Endometrial microvascular endothelial cells (primary cell): Measurements from ENCODE around the gene MAP9. TPM values are rescaled to one million over a fixed set of nuclear protein-coding genes. Genes with fewer than 3 reads are reported as not detected.
"Not testable (repeated sequence)": the region's sequence is repeated elsewhere in the genome, so short reads cannot be mapped to it uniquely, and the experiment has no call there.

ENCODE experiments used
- in situ Hi-C: cut with HindIII; loops from 2 replicates; pipeline ENCODE4 v1.10.0; 2017; ENCODE audit warnings: low sequenced_read_pairs, low pct_unique_long_range_greater_than_20kb; ENCODE audit errors: inconsistent ontology term
- total RNA-seq: library from RNA; depleted of rRNA; stranded (reverse); fragments of >200 nt; gene quantifications from one replicate; pipeline ENCODE4 v1.2.3, GENCODE V29; 2015; ENCODE audit errors: inconsistent ontology term

MAP9 gene
- total RNA-seq, 1 donor from 2014 or later = 0.46 TPM

DNA sequence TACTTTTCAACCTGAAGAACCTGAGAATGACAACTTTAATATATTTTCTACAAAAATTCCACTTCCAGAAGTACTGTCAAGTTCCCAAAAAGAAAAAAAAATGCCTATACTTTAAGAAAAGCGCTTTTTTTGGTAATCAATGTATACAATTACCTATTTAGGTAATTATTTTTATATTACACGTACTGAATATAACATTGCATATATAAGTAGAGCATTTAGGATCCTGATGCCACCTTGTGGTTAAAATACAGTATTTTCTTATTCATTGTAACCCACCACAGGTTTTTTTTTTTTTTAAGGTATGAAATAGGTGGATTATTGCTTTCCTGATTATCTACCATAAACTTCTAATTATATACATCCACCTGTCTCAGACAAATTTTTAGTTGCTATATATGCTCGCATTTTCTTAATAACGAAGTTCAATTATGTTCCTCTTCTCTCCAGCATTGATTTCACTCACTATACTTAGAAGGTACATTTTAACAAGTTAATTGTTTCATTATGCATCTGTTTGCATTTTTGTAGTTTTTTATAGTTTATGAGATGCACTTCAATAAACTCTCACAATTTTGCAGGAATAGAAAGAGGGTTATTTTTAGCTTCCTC lies 5.2 kb downstream of the MAP9 start:
- in situ Hi-C loops = no loop called here

DNA sequence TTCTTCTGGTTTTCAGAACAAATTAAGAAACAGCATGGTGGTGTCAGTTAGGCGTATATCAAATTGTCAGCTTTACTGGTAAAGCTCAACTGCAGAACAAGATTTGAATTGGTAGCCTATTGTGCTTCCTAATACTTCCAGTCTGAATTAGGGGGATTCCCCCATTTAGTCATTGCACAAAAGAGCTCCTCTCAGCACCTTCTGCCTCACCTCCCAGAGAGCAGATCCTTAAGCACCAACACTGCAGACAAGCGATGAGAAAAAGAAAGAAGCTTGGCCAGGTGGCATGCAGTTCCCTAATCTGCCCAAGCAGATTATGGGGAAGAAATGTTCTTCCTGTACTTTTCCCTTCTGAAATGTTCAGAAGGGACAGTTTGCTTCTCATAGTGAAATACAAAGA lies 9.2 kb downstream of the MAP9 start:
- in situ Hi-C loops = no loop called here

DNA sequence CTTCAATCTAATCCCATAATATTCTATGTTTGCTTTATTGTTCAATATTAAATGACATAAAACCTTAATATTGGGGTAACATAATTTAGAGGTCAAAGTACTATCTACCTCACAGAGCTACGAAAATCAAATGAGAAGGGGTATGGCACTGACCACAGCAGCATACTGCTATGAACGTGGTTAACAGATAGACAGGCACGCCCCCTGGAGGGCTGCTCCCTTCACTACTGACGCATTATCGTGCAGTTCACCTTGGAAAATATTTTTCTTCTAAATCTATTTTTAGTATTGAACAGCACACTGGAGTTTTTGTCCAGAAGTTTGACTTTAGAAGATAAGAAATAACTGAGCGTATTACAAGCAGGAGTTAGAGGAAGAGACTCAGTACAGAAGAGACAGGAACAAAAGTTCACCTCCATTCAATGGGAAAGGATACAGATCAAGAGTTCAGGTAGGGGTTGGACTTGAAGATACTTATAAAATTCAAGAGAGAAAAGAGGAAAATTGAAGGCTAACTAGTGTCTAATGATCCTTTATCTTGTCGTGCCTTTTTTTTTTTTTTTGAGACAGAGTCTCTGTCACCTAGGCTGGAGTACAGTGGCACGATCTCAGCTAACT lies 22.7 kb downstream of the MAP9 start:
- in situ Hi-C loops = no loop called here

DNA sequence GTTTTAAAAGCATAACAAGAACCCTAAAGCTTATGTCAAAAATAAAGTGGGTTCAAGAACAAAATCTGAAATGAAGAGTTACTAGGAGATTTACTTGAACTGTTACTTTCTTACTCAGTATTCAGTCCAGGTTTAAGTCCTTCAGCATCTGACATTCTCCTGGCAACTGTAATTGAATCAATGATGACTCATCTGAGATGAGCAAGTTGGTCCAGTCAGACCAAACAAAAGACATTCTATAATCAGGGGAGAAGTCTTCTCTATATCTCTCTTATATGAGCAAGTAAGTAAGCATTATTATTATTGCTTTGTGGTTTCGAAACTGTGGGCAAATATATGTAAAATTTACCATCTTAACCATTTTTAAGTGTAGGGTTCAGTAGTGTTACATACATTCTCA lies 34.6 kb downstream of the MAP9 start:
- in situ Hi-C loops = no loop called here

DNA sequence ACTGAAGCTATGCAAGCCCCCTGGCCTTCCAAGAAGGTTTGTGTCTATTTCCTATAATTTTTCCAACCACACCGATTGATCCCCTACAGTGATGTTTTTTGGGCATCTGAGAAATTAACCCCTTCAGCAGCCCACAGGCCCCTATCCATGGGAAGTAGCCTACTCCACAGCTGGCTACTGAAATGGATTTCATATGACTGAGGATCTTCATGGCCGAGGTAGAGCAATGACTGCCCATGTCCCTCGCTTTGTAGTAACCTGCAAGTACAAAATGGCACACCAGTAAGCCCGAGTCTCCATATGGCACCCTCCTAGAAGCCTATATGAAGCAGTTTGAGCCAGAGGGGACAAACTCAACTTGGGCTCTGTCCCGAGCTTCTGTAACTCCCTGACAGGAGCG lies 36.8 kb downstream of the MAP9 start:
- in situ Hi-C loops = no loop called here

DNA sequence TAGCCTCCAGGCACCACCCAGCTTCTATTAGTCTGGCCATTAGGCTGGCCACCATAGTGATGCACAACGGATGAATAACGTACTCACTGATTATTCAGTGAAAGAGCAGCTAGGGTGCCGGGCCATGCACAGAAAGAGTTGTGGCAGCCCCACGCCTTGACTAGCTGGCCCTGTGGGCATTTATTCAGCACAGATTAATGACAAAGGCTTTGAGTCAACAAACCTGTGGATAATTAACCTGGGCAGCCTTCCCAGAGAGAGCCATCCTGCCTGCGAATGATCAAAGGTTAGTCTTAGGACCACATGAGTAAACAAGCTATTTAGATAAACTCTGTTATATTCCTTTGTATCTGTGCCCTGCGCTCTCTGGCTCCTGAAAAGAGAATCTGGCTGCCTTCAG lies 37.2 kb downstream of the MAP9 start:
- in situ Hi-C loops = no loop called here

DNA sequence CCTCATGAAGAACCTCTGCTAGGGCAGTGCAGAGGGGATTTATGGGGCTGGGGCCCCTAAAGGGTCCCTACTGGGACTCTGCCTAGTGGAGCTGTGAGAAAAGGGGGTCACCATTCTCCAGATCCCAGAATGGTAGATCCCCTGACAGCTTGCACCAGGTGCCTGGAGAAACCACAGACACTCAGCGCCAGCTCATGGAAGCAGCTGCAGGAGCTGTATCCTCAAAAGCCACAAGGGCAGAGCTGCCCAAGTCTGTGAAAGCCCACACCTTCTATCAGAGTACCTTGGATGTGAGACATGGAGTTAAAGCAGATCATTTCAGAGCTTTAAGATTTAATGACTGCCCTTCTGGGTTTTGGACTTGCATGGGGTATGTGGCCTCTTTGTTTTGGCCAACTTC lies 38.6 kb downstream of the MAP9 start:
- in situ Hi-C loops = no loop called here

DNA sequence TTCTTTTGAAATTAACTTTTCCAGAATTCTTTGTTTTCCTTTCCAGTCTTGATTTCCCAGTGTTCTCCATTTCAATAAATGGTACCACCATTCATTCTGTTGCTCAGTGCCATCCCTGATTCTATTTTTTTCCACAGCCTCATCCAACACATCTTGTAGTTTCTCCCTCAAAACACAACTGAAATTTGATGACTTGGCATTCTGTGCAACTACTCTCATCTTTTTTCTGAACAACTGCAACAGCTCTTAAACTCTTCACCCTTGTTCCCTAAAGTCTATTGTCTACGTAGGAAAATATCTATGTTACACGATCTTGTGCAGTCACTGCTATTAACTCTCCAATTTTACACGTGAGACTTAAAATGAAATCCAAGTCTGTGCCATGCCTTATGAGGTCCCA lies 40.5 kb downstream of the MAP9 start:
- in situ Hi-C loops = no loop called here

DNA sequence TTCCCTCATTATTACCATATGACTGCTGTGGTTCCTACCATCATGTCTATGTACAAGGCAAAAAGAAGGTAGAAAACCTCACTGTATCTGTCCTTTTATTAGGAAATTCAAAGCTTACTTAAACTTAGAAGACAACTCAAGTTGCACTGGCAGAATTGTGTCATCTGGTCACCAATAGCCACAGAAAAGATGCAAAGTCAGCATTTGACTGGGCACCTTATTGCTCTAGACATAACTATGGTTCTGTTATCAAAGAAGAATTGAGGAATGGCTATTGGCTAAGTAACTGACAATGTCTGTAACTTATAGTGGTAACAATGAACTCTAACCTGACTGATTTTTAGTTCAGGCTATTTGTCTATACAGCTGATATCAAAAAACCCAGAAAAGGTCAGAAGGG lies 45.3 kb downstream of the MAP9 start:
- in situ Hi-C loops = no loop called here

DNA sequence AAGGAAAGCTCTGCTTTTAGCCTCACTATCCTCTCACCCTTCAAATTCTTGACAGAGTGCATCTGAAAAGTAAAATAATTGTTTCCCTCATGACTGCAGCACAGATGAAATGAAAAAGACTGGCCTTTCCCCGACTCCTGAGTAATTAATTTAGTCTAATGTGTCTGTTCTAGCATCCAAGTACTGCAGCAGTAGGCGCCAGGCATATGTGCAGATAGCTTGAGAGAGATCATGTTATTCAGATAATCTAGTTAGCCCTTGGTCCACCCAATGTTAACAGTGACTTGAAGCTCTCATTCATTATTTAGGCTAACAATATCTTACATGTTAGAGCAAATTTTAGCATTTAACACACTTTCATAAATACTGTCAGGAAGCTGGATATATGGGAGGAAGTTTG lies 54.0 kb downstream of the MAP9 start:
- in situ Hi-C loops = no loop called here

DNA sequence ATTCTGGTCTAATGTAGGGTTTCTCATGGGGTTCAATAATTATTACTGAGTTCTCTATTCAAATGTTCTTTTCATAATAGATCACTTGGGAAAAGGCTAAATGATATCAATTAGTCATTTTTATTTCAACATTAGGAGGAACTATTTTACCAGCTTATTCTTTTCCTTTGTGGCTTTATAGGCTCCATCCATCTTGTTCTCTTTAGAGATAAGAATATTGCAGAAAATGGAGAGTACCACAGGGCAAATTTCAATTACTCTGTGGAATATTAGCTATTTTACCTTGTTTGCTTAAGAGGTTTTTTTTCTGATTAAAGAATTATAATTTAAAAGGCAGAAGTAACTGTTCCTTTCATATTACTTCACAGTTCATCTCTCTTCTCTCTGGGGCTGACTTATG lies 55.8 kb downstream of the MAP9 start:
- in situ Hi-C loops = no loop called here

DNA sequence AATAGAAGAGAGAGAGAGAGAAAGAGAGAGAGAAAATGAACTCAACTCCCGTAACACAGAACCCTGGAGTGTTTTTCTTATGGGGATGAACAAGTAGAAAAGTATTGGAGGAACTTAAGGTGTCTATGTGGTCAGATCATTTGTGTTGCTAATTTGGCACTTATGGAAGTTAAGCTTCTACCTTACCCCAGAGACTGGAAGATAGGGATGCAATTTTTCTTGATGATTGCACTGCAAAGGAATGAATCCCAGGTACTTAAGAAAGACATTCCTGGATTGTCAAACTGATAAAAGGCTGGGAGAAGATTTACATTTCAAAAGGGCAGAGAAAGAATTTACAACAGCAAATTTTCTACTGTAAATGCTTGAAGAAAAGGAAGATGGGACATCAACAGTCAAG lies 57.2 kb downstream of the MAP9 start:
- in situ Hi-C loops = no loop called here

DNA sequence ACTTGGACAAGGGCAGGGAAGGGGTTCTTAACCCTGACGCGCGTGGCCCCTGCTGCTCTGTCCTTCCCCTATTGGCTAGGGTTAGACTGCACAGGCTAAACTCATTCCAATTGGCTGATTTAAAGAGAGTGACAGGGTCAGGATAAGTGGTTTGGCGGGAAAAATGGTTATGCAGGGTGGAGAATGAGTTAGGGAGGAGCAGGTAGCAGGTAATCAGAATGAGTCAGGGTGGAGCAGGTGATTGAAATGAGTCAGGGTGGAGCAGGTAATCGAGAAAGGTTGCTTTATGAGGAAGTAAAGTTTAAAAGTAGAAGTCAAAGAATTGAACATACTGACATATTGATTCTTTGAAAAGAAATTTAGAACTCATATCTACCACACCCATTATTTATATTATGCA lies 64.7 kb downstream of the MAP9 start:
- in situ Hi-C loops = not testable (repeated sequence)

DNA sequence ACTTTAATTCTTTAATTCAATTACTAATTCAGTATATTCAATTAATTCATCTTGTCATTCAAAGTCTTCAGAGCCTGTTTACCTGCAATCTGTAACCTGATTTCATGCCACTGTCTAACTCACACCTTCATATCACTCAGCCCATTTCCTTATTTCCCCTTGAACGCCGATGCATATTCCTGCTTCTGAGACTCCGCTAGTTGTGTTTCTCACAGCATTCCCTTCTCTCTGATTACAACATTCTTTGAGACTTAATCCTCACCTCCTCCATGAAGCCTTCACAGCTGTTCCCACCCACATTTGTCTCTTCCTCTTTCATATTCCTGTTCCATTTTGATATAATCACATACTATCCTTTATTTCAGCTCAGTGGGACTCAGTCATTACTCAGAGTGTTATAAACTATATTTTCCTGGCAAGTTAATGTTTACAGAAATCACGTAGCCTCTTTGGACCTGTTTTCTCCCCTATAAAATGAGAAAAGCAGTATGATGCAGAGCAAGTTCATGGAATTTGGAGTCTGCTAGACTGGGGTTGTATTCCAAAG lies 69.0 kb downstream of the MAP9 start:
- in situ Hi-C loops = no loop called here

DNA sequence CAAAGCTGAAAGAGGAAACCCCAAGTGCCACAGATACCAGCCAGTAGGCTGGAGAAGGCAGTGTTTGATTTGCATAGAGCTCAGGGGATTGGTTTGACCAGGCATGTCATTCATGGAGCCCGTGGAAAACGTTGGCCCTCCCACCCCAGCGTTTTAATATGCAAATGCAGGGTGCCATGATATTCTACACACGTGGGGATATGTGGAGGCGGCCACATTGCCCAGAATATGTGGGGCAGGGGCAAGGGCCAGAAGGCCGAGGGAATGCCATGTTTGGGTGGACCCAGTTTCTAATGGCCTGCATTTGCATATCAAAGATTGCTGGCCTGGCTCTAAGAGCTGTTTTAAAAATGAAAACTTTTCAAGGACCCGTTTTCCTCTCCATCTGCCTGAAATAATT lies 71.1 kb downstream of the MAP9 start:
- in situ Hi-C loops = no loop called here

DNA sequence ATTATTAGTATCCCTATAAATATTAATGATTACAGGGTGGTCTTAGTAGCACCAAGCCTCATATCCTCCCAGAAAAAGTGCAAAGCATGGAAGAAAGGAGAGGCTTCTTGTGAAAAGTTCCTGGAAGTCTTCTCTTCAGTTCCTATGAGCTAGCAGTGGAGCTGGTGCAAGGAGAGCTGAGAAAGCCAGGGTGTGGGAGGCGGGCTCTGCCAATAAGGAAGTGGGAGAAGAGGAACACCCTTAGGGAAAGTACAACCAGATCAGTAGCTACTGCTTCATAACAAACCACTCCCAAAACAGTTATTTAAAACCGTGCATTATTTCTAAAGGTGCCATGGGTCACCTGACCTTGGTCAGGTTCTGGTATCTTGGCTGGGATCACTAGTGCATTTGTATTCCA lies 72.4 kb downstream of the MAP9 start:
- in situ Hi-C loops = no loop called here

DNA sequence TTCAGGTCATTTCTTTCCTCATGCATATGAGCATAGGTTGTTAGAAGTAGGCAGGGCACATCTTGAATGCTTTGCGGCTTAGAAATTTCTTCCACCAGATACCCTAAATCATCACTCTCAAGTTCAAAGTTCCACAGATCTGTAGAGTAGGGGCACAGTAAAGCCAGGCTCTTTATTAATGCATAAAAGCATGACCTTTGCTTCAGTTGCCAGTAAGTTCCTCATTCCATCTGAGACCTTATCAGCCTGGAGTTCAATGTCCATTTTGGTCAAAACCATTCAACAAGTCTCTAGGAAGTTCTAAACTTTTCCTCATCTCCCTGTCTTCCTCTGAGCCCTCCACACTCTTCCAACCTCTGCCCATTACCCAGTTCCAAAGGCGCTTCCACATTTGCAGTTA lies 77.7 kb downstream of the MAP9 start:
- in situ Hi-C loops = no loop called here
